Bronchus fibroblast of lung (primary cell): ENCODE data around the gene FOS. TPM values are rescaled to one million over a fixed set of nuclear protein-coding genes. Genes with fewer than 3 reads are reported as not detected.

Experiments used
- total RNA-seq: library from RNA; depleted of rRNA; stranded (reverse); fragments of >200 nt; gene quantifications from 2 replicates; pipeline ENCODE4 v1.2.3, GENCODE V29; 2015

The FOS gene
- total RNA-seq, result 6.5 and 9.4 TPM in 2 replicates

DNA sequence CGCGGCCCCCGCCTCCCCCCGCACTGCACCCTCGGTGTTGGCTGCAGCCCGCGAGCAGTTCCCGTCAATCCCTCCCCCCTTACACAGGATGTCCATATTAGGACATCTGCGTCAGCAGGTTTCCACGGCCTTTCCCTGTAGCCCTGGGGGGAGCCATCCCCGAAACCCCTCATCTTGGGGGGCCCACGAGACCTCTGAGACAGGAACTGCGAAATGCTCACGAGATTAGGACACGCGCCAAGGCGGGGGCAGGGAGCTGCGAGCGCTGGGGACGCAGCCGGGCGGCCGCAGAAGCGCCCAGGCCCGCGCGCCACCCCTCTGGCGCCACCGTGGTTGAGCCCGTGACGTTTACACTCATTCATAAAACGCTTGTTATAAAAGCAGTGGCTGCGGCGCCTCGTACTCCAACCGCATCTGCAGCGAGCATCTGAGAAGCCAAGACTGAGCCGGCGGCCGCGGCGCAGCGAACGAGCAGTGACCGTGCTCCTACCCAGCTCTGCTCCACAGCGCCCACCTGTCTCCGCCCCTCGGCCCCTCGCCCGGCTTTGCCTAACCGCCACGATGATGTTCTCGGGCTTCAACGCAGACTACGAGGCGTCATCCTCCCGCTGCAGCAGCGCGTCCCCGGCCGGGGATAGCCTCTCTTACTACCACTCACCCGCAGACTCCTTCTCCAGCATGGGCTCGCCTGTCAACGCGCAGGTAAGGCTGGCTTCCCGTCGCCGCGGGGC, at the start of gene FOS:
FOS (plus strand) TSS at position 407 of the 731 bp plus-strand sequence; CDS start at position 562, 155 bp downstream.

Other genes with a start within 250 kb of the FOS start
- gene MLH3, start 227.4 kb upstream of the FOS start, total RNA-seq, result 10.4 and 11.9 TPM in 2 replicates
- 7.7 and 16.4 TPM in 2 replicates for gene ACYP1, start 214.8 kb upstream of the FOS start, total RNA-seq
- gene ZC2HC1C, start 209.2 kb upstream of the FOS start, total RNA-seq, result 0.34 and 1.3 TPM in 2 replicates
- 16.4 and 40.9 TPM in 2 replicates for gene NEK9, start 151.8 kb upstream of the FOS start, total RNA-seq
- 138 and 140 TPM in 2 replicates for gene TMED10, start 102.2 kb upstream of the FOS start, total RNA-seq
- gene JDP2, start 149.2 kb downstream of the FOS start, total RNA-seq, result 59.8 and 67.8 TPM in 2 replicates
- not detected in 2 replicates for gene BATF, start 243.6 kb downstream of the FOS start, total RNA-seq